Left forelimb (tissue), 1 donor: Measurements from ENCODE around the gene SALL2.

ENCODE experiments used
- DNase-seq: peaks from one replicate; pipeline ENCODE4 v3.0.0-alpha.2; 2018; ENCODE audit warnings: low spot score

The SALL2 gene

DNA sequence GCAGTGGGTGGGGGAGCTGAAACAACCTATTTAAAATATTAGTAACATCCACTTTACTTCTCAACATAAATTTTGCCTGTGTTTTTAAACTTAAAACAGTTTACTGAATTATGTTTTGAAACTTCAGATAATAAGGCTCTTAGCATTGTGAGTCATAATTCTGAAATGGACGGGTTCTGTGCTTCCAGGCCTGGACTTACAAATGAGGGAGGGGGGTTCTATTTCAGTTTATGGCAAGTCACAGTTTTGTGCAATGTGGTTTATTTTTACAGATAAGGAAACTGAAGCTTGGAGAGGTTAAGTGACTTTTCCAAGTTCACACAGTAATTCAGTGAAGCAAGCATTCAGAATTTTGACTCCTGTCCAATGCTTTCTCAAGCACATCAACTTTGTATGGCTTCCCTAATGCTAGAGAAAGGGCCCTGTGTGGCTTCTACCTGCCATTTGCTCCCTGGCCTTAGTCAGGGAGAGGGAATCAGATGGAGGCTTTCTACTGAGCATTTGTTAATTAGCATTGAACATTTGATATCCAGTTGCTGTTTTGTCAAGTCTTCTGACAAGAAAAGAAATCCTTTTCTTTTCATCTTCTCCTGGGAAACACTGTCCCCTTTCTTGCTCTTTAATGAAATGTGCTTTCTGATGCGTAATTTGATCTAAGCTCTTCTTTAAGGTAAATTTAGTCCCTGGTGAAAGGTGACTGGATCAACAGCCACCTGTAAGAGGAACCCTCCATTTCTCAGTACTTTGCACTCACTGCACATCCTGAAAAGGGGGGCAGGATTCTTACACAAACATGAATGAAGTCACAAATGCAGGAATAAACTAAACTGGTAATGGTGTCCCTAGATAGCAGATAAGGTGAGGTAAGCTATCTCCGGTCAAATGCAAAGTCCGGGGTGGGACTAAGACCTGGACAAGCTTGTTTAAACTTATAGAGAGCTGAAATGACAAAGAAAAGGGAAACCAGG lies 2.5 kb upstream of the SALL2 start:
- no peak for DNase-seq

DNA sequence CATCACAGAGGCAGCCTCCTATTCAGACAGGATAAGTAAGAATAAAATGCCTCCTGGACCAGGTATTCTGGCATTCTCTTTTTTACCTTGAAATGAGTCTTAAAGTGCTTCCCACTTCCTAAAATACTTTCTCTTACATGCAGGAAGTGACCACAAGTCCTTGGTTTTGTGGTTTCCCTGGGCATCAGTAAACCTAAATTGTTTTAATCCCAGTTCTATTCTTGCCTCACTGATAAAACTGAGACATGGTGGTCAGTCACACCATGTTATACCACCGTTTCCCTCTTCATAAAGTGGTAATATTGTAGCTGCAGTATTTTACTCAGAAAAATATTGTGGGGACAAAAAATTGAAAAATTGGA lies 1.2 kb upstream of the SALL2 start:
- no peak for DNase-seq

- no peak for DNase-seq
These were observed 649 bp upstream of the SALL2 start for GRCh38 chr14:21526672-21527317.

- DNase-seq: no peak
These were observed 580 bp downstream of the SALL2 start for GRCh38 chr14:21525571-21525961.

GRCh38 chr14:21524575-21525490 lies 1.3 kb downstream of the SALL2 start:
- no peak for DNase-seq

DNA sequence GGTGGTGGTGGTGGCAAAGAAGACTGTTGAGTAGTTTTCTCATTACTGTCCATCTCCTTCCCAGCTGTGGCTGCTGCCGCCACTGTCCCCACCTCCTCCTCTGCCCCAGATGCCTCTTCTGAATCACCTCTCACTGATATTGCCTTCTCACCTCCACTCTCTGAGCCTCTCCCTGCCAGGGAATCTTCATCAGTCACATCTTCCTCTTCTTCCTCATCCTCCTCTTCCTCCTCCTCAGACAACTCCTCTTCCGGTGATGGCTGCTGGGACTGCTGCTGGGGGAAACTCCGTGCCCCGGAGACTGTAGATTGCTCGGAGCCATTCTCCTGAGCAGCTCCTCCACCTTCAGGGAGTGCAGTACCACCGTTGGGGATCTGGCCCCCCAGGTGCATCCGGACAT lies 2.9 kb downstream of the SALL2 start:
- no peak for DNase-seq

GRCh38 chr14:21521501-21521900 lies 4.6 kb downstream of the SALL2 start:
- no peak for DNase-seq

DNA sequence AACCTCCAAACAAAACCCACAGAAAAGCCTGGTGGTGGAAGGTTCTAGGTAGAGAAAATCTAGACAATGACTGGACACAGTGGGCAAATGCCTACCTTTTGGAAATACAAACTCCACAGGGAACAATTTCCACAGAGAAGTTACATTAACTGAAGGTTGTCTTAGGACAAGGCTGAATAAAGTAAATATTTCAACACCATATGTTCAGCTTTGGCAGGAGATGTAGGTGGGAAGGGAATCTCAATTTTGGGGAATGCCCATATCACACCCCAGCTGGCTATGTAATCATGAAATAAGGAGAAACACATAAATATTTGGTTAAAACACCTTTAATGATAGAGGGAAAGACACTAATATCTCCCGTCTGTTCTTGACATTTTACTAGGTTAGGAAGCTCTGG lies 5.4 kb downstream of the SALL2 start:
- DNase-seq: no peak

DNA sequence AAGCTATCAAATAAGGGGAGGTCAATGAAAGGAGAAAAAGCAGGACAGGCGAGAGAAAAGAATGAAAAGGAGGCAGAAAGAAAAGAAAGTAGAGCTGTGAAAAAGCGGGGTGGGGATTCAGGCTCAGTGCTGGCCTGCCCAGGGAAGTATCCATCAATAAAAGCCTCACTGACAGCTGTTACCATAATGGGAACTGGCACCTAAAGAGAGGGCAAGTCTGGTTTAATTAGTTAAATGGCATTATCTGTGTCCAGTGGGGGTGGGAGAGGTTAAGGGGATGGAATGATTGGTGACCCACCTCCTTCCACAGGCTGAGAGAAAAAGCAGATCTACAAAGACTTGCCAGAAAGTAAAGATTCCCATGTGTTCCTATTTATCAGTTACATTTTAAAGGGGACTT lies 7.4 kb downstream of the SALL2 start:
- DNase-seq: no peak

GRCh38 chr14:21514341-21514740 lies 11.8 kb downstream of the SALL2 start:
- DNase-seq: no peak

DNA sequence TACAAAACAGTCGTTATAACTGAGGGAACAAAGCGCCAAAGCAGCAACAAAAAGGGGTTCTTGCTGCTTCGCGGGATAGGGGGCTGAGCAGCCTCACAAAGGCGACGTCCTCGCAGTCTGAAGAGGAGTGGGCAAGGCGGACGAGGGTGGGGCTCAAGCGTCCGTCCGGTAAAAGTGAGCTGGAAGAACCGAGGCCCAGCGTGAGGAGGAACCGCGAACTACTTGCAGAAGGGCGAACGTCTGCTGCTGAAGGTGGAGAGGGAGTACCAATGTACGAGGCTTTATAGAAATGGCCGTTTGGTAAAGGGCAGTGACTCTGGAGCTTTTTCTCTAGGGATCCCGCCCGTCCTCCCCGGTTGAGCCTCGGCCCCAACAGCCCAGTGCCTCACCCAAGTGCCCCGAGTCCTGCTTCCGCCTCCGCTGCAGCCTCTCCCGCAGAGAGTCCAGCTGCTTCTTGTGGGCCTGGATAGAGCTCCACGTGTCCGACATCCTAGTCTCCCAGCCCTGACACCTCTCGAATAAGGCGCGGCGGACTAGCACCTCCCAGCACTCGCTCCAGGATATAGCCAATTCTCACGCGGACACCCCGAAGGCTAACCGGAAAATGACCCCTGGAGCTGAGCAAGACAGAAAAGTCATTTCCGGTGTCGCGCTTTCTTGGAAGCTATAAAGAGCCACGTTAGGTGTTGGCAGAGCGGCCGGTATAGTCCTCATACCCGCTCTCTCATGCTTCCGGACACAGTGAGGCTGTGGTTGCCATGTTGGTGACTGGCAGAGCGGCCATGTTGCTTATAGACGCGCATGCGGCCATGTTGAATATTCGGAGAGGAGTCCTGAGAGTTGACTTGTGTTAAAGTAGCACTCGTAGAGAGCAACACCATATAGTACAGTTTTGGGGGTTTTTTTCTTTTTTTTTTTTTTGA lies 15.2 kb downstream of the SALL2 start, which contains the start of gene METTL3:
METTL3 (minus strand) TSS at position 606 of the 923 bp plus-strand sequence; CDS start at position 489, 117 bp downstream.
- peak; percentile 94 for DNase-seq

- no peak for DNase-seq
These were observed 16.6 kb downstream of the SALL2 start for GRCh38 chr14:21509432-21510143.

DNA sequence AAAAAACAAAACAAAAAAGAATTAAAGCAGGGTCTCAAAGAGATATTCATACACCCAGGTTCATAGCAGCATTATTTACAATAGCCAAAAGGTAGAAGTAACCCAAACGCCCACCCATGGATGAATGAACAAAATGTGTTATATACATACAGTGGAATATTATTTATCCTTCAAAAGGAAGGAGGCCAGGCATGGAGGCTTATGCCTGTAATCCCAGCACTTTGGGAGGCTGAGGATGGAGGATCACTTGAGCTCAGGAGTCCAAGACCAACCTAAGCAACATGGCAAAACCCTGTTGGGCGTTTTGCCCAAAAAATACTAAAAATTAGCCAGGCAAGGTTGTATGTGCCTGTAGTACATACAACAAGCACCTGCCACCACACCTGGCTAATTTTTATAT lies 19.6 kb downstream of the SALL2 start:
- DNase-seq: no peak

DNA sequence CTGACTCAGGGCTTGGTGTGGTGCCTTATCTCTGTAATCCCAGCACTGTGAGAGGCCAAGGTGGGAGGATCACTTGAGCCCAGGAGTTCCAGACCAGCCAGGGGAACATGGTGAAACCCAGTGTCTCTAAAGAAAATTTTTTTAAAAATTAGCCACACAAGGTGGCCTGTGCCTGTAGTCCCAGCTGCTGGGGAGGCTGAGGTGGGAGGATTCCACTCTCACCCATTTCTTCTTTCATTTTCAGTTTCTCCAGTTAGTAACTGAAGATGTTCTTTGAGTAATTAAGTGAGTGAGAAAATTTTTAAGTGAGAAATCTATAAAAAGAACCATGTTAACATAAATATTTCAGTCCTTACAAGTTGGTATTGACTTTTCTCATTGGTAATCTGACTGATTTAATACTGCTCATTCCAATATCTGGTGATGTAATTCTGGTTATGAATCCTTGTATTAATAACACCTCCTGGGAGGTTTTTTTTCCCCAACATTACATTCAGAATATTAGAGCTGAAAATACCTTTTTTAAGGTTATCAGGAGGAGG lies 21.1 kb downstream of the SALL2 start:
- no peak for DNase-seq

DNA sequence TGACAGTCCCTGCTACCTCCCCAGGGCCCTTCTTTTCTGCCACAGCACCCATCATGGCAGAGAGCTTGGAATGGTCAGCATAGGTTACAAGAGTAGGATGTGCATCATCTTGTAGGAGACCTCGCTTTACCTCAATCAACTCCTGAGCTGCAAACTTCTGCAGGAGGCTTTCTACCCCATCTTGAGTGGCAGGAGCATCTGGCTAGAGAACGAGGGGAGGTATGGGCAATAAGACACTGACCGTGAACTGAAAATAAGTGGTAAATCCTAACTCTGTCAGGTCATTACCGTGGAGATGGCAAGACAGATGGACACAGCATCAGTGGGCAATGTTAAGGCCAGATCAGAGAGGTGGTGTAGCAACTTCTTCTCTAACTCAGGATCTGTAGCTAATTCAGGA lies 22.8 kb downstream of the SALL2 start:
- DNase-seq: no peak

DNA sequence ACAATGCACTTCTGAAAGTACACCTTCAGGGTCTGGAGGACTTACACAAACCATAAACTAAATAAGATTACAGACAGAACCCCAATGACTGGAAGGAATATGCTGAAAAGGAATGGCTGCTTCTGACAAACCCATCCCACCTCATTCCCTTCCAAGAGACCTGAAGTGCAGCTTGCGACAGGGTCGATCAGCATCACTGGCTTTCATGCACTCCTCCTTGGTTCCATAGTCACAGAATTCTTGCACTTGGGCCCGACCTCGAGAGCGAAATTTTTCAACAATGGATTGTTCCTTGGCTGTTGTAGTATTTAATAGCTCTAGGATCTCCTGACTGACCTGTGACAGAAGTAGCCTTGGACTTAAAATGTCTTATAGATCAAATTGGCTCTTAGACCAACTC lies 24.6 kb downstream of the SALL2 start:
- DNase-seq: no peak

- DNase-seq: no peak
These were observed 27.3 kb downstream of the SALL2 start for GRCh38 chr14:21498540-21499526.

GRCh38 chr14:21496453-21496852 lies 29.7 kb downstream of the SALL2 start:
- DNase-seq: no peak
